ENCODE data around the gene FPR2. TPM values are rescaled to one million over a fixed set of nuclear protein-coding genes. Genes with fewer than 3 reads are reported as not detected.

The FPR2 gene
- polyA plus RNA-seq, 3 donors: 36.2 to 108 (median 70.3) TPM

DNA sequence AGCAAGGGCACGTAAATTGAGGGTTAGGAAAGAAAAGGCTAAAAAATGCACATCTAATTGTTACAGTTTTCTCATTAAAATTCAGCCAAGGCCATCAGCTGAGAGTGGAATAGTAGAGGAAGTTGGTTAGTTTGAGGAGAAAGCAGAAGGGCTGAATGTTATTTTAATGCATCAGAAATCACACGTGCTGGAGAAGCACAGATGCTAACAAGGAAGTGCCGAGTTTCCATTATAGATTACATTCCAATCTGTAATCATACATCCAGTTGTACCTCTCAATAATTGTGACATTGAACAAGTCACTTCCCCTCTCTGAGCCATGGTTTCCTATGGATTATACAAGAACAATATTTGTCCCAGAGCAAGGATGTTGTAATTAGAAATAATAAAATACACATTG is 59.0 kb downstream of the FPR2 start:
- H3K79me2 ChIP-seq (ENCODE audit: insufficient read depth, low read length): no peaks in the 10 kb centered on the region
- intact Hi-C loops (cut with micrococcal nuclease): loop anchor here in 1 of 2 donors (5.0 to 10.0 kb wide), 2 partner anchors 153 to 395 kb away; no protein-coding TSS in a partner anchor
- peaks cover 0 to 10% (median 2%) of the 10 kb centered on the region in 3 donors for H3K27me3 Mint-ChIP-seq (ENCODE audit: low read depth in 3 of 3)
- H3K4me1 ChIP-seq (ENCODE audit: control insufficient read depth in 1 of 2, insufficient read depth in 2 of 2, low read length in 2 of 2): peaks cover 99 to 100% of the 10 kb centered on the region in 2 donors
- no peaks in the 10 kb centered on the region for H3K36me3 ChIP-seq (replicated peaks in 1 of 2; ENCODE audit: control insufficient read depth in 1 of 2, insufficient read depth in 2 of 2, low read length in 2 of 2)
- H3K27ac Mint-ChIP-seq: peak overlapping the region; percentile 97 to 99 (median 98)
- H2AFZ ChIP-seq (ENCODE audit: insufficient read depth, low read depth, low read length, poor library complexity, severe bottlenecking): no peak overlapping the region
- peak; percentile 67 to 75 (median 71) for DNase-seq
- H3K36me3 Mint-ChIP-seq: peaks cover 11 to 19% of the 10 kb centered on the region in 2 donors
- 0% methylated on average over 1 of the region's 3 CpGs for WGBS (ENCODE audit: insufficient coverage)
- H3K9me3 Mint-ChIP-seq: peaks cover 0 to 8% (median 2%) of the 10 kb centered on the region in 7 donors
- peaks cover 94% of the 10 kb centered on the region for H3K4me1 Mint-ChIP-seq
- H3K4me3 ChIP-seq (replicated peaks in 1 of 3; ENCODE audit: low read depth in 2 of 3, low read length in 3 of 3): peak overlapping the region in 1 of 3 experiments; percentile 16
- H3K9ac ChIP-seq (ENCODE audit: insufficient read depth, low read length, poor library complexity, severe bottlenecking): no peak overlapping the region
- H3K27me3 ChIP-seq (ENCODE audit: control insufficient read depth in 2 of 2, insufficient read depth in 2 of 2, low read length in 2 of 2): no peaks in the 10 kb centered on the region
- H3K4me2 ChIP-seq (replicated peaks; ENCODE audit: extremely low read depth, low read length, poor library complexity, severe bottlenecking): peak overlapping the region; percentile 23
- no peaks in the 10 kb centered on the region for H4K20me1 ChIP-seq (ENCODE audit: insufficient read depth, low read length)
- peak overlapping the region; percentile 60 to 99 for H3K27ac ChIP-seq (ENCODE audit: low read depth in 1 of 2, low read length in 2 of 2)
- no peaks in the 10 kb centered on the region for H3K9me3 ChIP-seq (replicated peaks in 1 of 2; ENCODE audit: control insufficient read depth in 1 of 2, insufficient read depth in 1 of 2, low read length in 2 of 2)
- TF ChIP-seq CTCF (IDR thresholded peaks at IDR 0.05): no peak
- no peak overlapping the region for H3K4me3 Mint-ChIP-seq

Other genes with a start within 250 kb of the FPR2 start
- gene SIGLEC6, start 229.5 kb upstream of the FPR2 start, polyA plus RNA-seq: under 1 TPM in 1 of 3 donors, not detected in 2; 0.04 TPM
- gene ZNF175, start 189.9 kb upstream of the FPR2 start, polyA plus RNA-seq: 1 to 10 TPM in 1 of 3 donors, under 1 TPM in 2; 0.39 to 2.4 (median 0.82) TPM
- 10 to 100 TPM in 2 of 3 donors, not detected in 1; 10.2 to 12.6 TPM for gene SIGLEC5, start 130.8 kb upstream of the FPR2 start, polyA plus RNA-seq
- gene SIGLEC14, start 114.4 kb upstream of the FPR2 start, polyA plus RNA-seq: 100 to 1,000 TPM in 1 of 3 donors, 10 to 100 TPM in 2; 63.5 to 129 (median 95.0) TPM
- 1 to 10 TPM in 2 of 3 donors, under 1 TPM in 1; 0.99 to 5.1 (median 2.4) TPM for gene SPACA6, start 67.8 kb upstream of the FPR2 start, polyA plus RNA-seq
- gene HAS1, start 37.2 kb upstream of the FPR2 start, polyA plus RNA-seq: 1 to 10 TPM in 1 of 3 donors, under 1 TPM in 1, not detected in 1; 0.24 to 1.6 TPM
- 1,000 to 10,000 TPM in 1 of 3 donors, 100 to 1,000 TPM in 2; 372 to 1,265 (median 991) TPM for gene FPR1, start 9.3 kb upstream of the FPR2 start, polyA plus RNA-seq
- gene FPR3, start 34.0 kb downstream of the FPR2 start, polyA plus RNA-seq: 1 to 10 TPM; 1.4 to 3.8 (median 3.5) TPM
- gene ZNF577, start 126.8 kb downstream of the FPR2 start, polyA plus RNA-seq: 1 to 10 TPM; 1.5 to 8.5 (median 1.5) TPM
- 1 to 10 TPM; 1.9 to 4.8 (median 3.9) TPM for gene ZNF649, start 143.8 kb downstream of the FPR2 start, polyA plus RNA-seq
- gene ZNF613, start 166.3 kb downstream of the FPR2 start, polyA plus RNA-seq: 1 to 10 TPM in 2 of 3 donors, under 1 TPM in 1; 0.96 to 3.1 (median 1.1) TPM
- gene ZNF350, start 225.7 kb downstream of the FPR2 start, polyA plus RNA-seq: 10 to 100 TPM in 1 of 3 donors, 1 to 10 TPM in 2; 9.1 to 14.0 (median 9.9) TPM
- gene ZNF615, start 247.0 kb downstream of the FPR2 start, polyA plus RNA-seq: 1 to 10 TPM; 1.8 to 2.4 (median 2.2) TPM

Measured in CD14-positive monocyte (primary cell).